SIG-M5 (cell line): ENCODE data around the gene GADL1.

Source experiments
- DNase-seq: peaks from one replicate; lab custom pipeline; 2025; lab: John Stamatoyannopoulos, UW

GADL1 gene

DNA sequence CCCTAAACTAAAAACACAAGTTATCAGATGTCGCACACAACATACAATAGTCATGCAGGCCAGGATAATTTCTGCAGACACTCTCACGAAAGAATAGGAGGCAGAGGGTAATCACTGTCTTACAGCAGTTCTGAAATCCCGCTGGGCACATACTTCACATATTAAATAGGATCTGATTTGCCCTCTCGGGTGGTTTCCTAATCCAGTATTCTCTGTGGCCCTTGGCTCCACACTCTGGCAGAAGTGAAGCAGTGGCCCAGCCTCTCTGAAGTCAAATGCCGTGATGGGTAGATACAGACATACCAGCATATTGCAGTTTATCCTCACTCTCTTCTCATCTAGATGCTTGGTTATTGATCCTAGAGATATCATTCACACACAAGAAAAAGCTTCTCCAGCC is 19.0 kb downstream of the GADL1 start:
- DNase-seq = no peak

DNA sequence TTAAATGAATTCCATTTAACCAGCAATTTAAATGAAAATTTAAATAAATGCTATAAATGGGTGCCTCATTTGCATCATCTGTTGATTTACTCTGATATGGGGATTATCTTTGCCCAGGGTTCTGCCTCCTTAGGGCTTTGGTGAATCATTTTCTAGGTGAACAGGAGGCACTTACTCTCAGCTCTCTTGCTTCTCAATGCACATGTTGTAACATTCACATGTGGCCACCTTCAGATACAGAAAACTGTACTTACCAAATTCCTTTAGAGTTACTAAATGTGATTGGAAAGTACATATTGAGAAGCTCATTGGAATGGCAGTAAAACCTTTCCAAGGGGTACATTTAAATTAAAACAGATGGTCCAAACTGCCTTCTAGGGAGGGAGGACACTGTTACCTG is 20.8 kb downstream of the GADL1 start:
- no peak for DNase-seq

DNA sequence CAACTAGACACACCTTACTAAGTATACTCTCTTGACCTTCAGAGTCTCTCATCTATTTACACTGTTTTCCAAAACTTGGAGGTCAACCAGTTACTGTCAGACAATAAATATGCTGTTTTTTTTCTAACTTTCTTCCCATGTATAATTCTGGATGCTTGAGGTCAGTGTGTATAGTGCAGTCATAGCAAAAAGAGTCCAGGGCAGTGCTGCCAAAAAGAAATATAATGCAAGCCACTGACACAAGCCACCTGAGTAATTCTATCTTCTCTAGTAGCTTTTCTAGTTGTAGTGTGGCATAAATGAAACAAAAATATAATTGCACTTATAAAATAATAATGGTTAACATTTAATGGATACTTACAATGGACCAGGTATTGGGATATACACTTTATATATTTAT is 21.6 kb downstream of the GADL1 start:
- no peak for DNase-seq

DNA sequence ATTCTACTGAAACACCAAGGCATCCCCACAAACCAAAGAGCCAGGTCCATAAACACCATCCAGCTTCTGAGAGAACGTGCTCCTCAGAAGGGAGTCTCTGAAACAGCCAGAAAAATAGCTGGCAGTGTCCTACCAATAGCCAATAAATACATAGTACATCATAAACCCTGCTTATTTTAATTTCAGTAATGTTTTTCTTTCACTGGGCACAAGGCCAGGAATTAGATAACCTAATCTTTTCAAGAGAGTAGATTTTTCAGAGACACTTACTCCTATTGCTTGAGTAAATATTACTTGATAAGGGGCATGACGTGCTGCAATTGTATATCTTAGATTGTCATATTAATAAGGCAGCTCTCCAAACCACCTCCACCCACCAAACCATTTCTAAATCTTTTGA is 22.7 kb downstream of the GADL1 start:
- no peak for DNase-seq

DNA sequence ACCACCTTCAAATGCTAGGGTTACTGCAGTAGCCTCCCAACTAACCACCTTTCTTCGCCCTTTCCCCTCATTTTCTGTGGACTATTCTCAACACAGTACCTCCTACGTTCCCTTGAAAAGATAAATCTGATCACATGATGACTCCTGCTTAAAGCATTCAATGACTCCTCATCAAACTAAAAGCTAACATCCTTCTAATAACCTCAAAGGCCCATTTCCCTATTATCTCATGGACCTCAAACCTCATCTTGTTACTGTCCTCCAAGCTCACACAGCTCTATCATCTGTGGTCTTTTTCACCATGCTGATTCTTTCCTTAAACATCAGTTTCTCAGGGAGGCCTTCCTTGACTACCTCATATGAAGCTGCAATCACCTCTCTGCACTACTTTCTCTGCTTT is 29.6 kb downstream of the GADL1 start:
- no peak for DNase-seq

DNA sequence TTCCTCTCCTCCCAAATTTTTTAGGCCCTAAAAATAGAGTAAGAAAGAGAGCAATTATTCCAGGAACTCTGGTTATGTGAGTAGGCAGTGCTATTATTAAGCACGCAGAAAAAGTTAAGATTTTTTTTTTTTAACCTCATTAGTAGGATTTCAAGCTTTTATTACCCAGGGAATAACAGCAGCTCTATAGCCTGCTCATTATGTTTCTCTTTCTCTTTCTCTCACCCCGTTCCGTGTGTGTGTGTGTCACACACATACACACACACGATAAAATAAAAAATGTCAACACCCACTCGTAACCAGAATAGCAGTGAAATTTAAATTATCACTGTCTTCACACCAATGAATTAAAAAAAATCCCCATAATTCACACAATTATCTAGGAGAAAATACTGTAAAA is 30.3 kb downstream of the GADL1 start:
- no peak for DNase-seq

DNA sequence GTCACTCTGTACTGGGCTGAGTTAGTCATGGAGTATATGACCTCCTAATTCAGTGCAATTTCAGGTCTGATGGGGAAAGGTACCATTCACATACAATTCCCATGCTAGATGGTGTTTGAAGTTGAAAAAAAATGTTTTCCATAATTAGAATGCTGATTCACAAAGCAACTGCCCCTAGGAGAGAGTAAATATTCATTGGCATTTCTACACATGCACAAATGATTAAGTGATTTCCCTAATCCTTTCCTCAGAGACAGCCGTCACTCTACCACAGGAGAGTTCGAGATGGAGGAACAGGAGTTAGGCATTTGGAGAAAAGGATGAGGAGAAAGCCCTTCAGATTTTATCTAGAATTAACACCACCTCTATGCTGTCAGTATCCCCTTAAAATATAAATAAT is 32.5 kb downstream of the GADL1 start:
- no peak for DNase-seq

DNA sequence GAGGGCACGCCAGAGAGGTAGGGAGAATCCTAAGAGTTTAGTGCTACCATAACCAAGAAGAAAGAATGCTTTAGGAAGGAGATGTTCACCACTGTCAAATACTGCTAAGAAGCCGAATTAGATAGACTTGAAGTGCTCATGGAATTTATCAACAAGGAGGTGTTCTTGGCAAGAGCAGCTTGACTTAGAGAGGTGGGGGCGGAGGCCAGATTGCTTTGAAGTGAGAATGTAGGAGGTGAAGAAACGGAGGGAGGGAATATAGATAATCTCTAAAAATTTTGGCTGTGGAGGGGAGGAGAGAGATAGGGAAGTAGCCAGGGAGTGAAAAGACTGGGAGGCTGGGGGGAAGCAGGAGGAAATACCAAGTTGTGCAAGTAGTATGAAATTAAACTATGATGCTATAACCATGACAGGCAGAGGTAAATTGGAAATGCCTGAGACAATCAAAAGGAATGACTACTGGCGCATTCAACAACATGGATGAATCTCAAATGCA is 35.5 kb downstream of the GADL1 start:
- no peak for DNase-seq

DNA sequence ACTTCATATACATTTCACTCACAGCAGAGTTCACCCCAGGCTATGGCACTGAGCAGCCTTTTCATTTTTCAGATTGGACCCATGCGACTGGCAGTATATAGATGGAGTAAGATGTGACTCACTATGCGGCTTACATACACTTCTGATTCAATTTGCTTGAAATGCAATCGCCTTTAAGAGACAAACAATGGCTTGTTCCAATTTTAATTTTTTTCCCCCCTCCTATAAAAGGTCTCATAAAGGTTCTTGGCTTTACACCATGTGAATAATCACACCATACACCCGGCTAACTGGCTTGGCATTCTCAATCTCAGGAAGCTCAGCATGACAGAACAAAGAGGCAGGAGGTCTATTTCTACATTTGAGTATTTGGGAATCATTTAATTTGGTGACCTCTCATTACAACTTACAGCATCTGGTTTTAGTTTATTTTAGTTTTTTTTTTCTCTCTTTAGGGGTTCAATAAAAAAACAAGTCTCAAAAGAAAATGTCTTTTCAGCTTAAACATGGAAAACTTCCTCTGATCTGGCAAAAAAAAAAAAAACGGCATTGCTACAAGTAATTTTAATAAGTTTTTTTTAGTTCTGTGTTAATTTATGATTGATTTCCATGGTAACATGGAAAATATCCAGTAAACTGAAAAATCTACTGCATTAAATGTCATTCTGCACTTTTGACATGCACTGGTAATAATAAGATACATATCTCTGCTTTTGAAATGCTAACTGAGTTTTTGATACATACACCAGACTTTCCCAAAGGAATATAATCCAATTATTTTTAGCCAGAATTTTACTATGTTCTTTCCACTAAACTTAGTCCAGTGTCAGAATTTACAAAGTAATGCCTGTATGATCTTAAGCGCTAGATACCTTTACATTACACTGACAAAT is 38.8 kb downstream of the GADL1 start:
- DNase-seq = no peak

DNA sequence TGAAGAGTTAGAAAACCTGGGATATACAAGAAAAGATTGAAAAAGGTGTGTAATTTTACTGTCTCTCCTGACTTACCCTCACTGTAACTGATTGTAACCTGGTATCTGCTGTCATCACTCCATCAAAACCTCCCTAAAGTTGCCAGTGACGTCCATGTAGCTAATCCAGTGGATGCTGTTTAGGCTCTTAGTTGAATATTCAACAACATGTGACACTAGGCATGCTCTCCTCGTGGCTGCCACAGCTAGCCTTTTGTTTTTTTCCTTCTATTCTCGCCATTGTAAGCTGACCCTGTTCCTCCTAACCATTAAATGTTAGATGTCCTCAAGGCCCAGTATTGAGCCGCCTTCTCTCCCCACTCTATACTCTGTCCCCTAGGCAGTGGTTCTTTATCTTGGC is 41.6 kb downstream of the GADL1 start:
- no peak for DNase-seq

DNA sequence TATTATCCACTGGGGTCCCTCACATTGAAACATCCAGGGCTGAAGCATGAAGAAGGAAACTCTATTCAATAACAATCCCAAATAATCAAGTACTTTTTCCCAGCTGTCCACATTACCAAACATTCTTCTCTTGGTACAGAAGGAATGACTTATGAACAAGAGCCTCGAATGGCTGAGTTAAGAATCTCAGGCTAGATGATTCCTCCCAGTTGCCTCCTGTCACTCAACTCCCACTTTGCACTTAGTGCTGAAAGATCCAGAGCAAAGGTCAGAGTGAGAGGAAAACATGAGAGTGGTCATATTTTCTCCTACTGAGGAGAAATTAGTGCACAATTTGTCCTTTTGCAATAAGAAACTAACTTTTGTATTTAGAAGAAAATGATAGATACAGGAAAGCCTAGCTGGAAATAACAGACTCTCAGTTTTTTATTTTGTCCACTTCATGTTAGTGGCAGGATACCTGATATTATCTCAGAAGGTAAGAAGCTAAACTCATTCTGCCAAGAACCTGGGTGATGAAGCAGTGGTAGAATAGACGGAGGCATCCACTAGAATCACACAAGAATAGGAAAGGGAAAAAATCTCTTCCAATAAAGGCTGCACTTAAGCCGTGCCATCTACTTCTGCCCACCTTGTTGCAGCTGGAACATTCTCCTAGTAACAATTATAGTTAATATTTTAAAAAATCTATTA is 46.2 kb downstream of the GADL1 start:
- DNase-seq = no peak

DNA sequence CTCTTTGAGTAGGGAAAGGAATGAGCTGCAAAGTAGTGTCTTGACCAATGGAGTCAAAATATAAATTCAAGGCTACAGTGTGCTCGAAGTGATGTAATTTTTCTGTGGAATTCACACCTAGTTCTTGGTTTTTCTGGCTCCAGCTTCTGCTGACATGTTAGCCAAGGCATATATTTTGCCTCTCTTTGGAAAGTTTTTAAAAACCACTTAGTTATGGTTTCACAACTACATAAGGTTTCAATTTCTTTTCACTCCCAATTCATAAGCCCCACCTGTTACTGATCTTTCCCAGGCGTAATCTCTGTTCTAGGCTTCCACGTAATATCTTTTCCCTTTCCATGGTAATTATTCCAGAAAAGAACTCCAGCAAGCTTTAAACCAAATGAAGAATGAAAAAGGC is 46.9 kb downstream of the GADL1 start:
- DNase-seq = no peak

DNA sequence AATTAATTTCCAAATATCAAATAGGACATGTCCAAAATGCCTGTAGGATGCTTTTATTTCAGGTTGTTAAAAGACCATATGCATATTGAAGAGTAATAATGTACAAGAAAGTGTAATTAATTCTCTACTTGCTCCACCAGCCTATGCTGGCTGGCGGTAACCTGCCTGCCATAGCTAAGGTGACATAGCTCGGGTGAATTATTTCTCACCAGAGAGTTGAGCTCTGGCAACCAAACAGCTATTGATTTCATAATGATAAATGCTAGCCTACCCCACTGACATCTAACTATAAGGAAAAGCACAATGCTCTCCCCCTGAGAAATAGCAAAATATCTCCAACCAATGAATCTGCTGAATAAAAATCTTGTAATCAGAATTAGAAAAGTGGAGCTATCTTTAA is 48.9 kb downstream of the GADL1 start:
- DNase-seq = no peak

DNA sequence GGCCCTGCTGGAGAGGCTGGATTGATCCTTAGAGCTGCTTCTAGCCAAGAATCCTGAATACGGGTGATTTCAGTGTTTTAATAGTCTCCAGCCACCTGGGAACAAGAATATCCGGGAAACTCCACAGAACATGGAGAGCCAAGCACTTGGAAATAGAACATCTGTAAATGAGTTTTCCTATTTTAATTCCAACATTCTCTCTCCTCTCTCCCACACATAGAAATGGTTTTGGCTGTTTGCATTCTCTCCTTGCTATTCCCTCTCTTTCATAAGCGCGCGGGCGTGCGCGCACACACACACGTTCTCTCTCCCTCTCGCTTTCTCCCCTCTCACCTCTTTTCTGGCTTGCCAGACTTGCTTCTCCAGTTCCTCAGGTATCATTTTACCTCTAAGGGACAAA is 50.6 kb downstream of the GADL1 start:
- no peak for DNase-seq

DNA sequence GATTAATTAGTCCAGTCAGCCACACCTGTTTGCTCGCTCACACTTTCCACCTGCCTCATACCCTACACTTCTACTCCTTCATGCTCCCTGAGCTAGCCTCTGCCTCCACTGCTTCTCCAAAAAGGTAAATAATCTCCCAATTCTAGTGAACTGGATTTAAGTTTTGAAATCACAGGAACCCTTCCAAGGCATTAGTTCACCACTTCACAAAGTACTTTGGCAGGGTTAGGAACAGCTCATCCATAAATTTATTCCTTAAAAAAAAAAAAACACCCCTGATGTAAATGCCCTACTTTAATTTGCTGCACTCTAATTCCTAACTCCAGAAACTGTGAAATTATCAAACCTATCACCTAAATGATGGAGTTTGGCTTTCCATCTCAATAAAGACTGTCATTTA is 58.3 kb downstream of the GADL1 start:
- DNase-seq = no peak

DNA sequence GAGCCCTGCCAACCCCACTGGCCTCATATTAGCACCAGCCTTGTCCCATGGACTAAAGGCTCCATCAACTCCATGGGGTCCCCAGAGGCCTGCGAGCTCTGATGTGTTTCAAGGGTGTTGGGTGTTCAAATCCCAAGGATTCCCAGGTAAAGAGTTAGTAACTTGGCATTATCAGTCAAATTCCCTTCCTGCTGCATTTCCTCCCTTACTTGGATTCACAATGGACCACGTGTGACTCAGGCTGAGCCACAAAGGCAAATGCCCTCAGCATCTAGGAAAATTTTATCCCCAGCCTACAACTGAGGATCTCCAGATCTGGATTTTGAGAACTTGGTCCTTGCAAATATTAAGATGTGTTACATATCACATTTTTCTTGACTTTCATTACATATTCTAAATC is 58.8 kb downstream of the GADL1 start:
- DNase-seq = no peak

DNA sequence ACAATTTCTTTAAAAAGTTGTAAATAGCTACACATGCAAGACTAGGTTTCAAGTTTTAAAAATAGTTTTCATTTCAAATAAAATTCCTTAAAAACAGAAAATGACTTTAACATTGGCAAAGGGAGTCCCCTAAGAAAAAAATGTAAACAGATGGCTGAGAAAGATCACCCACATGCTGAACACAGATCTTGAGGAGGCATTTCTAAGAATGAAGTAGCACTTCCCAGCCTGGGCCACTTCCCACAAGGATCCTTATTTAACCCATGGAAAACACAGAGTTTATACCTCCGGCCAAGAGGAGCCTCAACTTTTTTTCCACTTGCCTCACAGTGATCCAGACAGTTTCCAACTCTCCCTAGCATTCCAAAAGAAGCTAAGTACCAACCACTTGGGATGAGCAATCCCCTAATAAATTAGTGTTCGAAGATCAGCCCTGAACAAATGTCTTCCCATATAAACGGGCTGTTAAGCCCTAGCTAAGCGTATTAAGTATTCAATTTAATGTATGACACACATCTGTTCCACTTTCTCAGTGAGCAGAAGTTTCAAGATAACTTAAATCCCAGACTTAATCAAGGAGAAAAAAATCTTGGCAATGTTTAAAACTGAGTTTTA is 61.4 kb downstream of the GADL1 start:
- DNase-seq = no peak

DNA sequence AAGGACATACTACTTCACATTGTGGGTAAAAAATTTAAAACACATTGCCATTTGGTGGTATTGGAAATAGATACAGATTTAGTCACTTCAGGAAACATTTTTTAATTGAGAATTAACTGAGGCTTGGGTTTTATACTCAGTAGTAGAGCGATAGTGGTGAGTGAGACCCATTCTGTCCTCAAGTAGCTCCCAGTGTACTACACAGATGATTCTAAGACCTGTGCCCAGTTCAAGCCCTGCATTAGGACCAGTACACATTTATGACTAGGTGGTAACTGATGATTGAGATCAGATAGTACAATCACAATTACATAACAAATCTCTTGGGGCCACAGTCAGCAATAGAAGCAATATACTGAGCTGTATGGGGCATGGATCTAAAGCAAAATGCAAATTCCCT is 67.4 kb downstream of the GADL1 start:
- DNase-seq = no peak

DNA sequence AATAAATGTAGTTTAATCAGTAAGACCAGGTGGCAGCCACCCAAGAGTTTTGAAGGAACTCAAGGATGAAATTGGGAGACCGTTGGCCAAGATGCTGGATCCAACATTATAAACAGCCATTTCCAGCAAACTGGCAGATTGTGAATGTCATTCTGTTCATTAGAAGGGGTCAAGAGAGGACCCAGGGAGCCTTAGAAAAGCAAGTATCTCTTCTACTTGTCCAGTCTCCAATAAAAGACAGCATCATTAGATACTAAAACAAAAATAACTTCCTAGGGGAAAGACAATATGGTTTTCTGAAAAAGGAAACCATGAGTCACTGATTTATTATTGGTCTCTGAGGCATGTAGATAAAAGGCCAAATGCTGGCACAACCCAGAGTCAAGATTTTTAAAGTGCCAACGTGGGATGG is 67.9 kb downstream of the GADL1 start:
- DNase-seq = no peak

DNA sequence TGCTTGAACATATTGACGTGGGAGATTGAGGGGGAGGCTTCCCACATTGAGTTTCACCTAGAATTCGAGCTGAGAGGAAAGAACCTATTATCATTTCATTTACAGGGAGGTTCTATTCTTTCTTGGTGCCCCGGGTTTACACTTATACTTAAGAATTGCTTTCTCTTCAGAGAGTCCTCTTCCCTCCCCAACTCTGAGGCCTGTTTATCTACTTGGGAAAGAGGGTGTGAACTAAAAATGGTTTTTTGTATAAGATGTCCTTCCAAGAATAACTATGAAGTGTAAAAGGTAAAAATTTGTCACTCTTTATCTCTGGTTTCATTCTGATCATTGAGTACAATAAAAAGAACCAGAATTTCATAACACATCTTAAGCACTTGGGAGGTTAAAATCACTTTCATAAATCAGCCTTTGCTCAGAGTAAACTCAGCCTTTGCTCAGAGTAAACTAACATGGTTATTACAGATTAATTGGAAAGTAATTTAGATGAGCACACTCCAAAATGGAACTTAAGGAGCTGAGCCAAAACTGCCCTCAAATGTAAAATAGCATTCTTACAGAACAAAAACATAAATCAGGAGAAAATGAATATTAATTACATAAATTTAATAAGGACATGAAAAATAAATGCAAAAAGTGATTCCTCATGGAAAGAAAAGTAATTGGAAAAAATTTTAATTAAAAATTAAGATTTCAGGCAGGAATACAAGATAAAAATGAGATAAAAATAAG is 75.2 kb downstream of the GADL1 start:
- no peak for DNase-seq

DNA sequence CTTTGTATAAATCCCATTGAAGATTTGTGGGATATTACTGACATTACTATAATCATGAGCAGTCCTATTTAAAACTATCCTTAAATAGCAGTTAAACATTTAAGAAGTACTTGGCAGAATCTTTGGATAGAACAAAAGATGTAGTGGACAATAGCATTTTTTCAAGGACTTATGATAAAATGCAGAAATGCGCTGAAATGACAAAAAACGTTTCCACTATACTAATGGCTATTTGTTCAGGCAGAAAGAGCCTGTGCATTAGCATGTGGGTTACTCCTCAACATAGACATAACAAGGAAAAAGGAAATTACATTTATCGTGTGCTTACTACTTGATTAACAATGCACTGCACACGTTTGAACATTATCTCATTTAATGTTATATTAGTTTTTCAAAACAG is 80.7 kb downstream of the GADL1 start:
- DNase-seq = no peak

DNA sequence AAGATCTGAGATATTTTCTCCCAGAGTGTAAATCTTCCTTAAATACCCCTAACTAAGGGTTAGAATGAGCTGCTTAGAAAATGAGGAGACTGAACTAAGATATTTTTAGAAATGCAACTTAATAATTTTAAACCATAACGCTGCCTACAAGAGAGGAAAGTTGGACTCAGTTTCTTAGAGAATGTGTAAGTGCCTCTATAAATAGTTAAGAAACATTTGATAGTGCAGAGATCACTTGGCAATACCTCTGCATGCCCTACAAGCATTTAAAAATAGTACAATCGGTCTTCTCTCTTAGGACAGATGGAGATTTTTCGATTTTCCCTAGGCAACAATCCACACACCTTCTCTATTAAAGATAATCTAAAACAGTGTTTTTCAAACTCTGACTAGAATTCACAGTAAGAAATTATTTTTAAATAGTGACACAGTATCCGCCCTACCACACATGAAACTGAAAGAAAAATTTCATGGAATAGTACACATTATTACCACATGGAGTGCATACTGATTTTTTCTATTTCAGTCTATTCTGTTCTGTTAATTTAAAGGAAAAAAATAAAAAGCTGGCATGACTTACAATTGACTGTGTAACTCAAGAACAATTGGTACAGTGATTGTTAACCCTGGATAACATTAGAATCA is 83.2 kb downstream of the GADL1 start:
- no peak for DNase-seq
